Heart left ventricle (tissue), 16 donors: Measurements from ENCODE around the gene MUC4. TPM values are rescaled to one million over a fixed set of nuclear protein-coding genes. Genes with fewer than 3 reads are reported as not detected.

Source experiments
- ATAC-seq, 4 donors: fragments of 200-7000 bp; cut with Tn5 transposase; one replicate each; pipeline ENCODE4 v1.9.1; 2020 to 2022; ENCODE audit warnings: moderate library complexity in 4 of 4, mild to moderate bottlenecking in 3 of 4, moderate number of reproducible peaks in 1 of 4
- DNase-seq, 5 donors: peaks; one replicate each; pipeline ENCODE4 v3.0.0-alpha.2; 2020
- H3K27ac ChIP-seq, 12 donors: fragments of 200-600 bp; sonication (generic) in 4 of 12; one replicate each; pipeline versions ENCODE4 v1.5.0 to v1.8.0; 2016 to 2022; ENCODE audit warnings: mild to moderate bottlenecking in 2 of 12
- H3K27me3 ChIP-seq, 9 donors: fragments of 200-600 bp; sonication (generic) in 2 of 9; one replicate each; pipeline versions ENCODE4 v1.5.1 to v1.8.0; 2016 to 2022; ENCODE audit warnings: mild to moderate bottlenecking in 3 of 9
- H3K36me3 ChIP-seq, 9 donors: fragments of 200-600 bp; sonication (generic) in 2 of 9; one replicate each; pipeline versions ENCODE4 v1.5.0 to v1.8.0; 2018 to 2022; ENCODE audit warnings: mild to moderate bottlenecking in 2 of 9
- H3K4me1 ChIP-seq, 12 donors: fragments of 200-600 bp; sonication (generic) in 4 of 12; one replicate each; pipeline versions ENCODE4 v1.5.0 to v1.8.0; 2016 to 2022; ENCODE audit warnings: mild to moderate bottlenecking in 3 of 12
- H3K4me3 ChIP-seq, 12 donors: fragments of 200-600 bp; sonication (generic) in 4 of 12; one replicate each; pipeline versions ENCODE4 v1.5.0 to v1.8.0; 2017 to 2022; ENCODE audit warnings: mild to moderate bottlenecking in 9 of 12, moderate library complexity in 4 of 12
- H3K9me3 ChIP-seq, 12 donors: fragments of 200-600 bp; sonication (generic) in 4 of 12; one replicate each; pipeline versions ENCODE4 v1.5.0 to v1.8.0; 2016 to 2022; ENCODE audit warnings: mild to moderate bottlenecking in 1 of 12
- CTCF ChIP-seq, 12 donors: fragments of 200-600 bp; sonication (generic) in 4 of 12; IDR thresholded peaks; one replicate each; pipeline versions ENCODE4 v1.5.0 to v1.8.0; 2018 to 2022; ENCODE audit warnings: antibody characterized with exemption in 12 of 12, mild to moderate bottlenecking in 5 of 12
- POLR2A ChIP-seq, 2 donors: fragments of 450-650 bp; IDR thresholded peaks; one replicate each; pipeline ENCODE4 v1.6.1; 2017; ENCODE audit warnings: antibody characterized with exemption in 2 of 2, mild to moderate bottlenecking in 2 of 2, moderate library complexity in 2 of 2
- WGBS, 4 donors: extraction: QIAGEN DNeasy Blood & Tissue Kit in 2 of 4; methylation state at CpG; one replicate each; pipeline versions ENCODE4 v1.1.5 to v1.1.7; 2013 to 2018; 5-methylcytosine and 5-hydroxymethylcytosine counted together
- intact Hi-C, 10 donors: fragments of 100-400 bp; cut with DNase I; formaldehyde crosslinking; loops; one replicate each; pipeline versions ENCODE4 v1.11.1 to v1.14.2; 2022
- polyA plus RNA-seq, 2 donors: library from polyadenylated mRNA; stranded (reverse); fragments of 200-250 nt; gene quantifications; one replicate each; pipeline ENCODE4 v1.2.3, GENCODE V29; 2013
- total RNA-seq, 9 donors: library from RNA; depleted of rRNA in 2 of 9; stranded (reverse); fragments of >200 nt in 2 of 9; fragmentation: NEBNext Ultra II Directional in 3 of 9; extraction: Animal tissue kit (Norgen Biotek cat#: 25700) in 3 of 9; gene quantifications; one replicate each; pipeline versions ENCODE4 v1.1.0 to v1.2.4, GENCODE V29; 2016 to 2023
- donor health status: ischemic (EF 13 %, LVEDD 7.1; RV severe dilation, severe dysfunction).
- donor health status: healthy with polysubstance abuse.
- donor health status: DM: no; HTN: yes; CAD: no.
- donor health status: DM: no; HTN: no; CAD: no.
- donor health status: ischemic (EF 25% LVEDD 6.9; RV normal size, moderate dysfunction).
- donor health status: ischemic (EF 25% LVEDD 5.7; RV mildly dilated, moderate dysfunction).
- donor health status: healthy.
- donor health status: DM: yes; HTN: yes; CAD: no.
- donor health status: ischemic (EF 35%, LVEDD 5.7; RV mildly dilated, moderate dysfunction).
- donor health status: nonischemic (EF 11% LVEDD 7.7; RV severe dilation, severe dysfunction).
- donor health status: DM: yes; HTN: yes; CAD: no.
- donor health status: PGD.
- donor health status: ischemic (EF 29% LVEDD 5.4; RV normal size, mild dysfunction).
- donor health status: nonischemic (EF 23%, LVEDD 6.1; RV moderate dilation, normal function).

MUC4 gene
- total and polyA plus RNA-seq, 11 donors = 0.02 to 0.17 (median 0.03) TPM; not detected in 8

DNA sequence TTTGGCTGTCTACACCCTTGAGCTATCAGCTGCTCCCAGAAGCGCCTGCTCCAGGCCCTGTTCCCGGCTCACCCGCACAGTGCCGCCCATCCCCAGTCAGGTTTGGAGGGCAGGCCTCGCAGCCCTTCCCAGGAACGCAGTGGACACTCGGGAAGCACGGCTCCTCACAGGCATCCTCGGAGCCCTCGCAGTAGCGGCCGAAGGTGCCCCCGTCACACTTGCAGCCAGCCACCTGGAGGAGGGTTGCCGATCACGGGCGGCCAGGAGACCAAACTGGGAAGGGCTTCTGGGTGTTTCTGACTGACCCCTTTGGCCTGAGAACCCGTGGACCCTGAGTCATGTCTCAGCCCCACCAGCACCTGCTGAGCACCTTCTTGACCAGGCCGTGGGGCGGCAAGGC, 57.6 kb downstream of the MUC4 start:
- no peaks in the 10 kb centered on the region for H3K9me3 ChIP-seq
- 92 to 94% (median 93%) methylated on average over 8 to 19 of the region's 19 CpGs for WGBS, 4 donors
- ATAC-seq = peak in 1 of 4 donors; percentile 11
- TF ChIP-seq CTCF (IDR thresholded peaks at IDR 0.05) (no peak), POLR2A (IDR thresholded peaks at IDR 0.05) (no peak)
- H3K4me1 ChIP-seq = peaks cover 0 to 12% (median 3%) of the 10 kb centered on the region in 12 donors
- intact Hi-C loops = no loop called here
- no peak overlapping the region for H3K27ac ChIP-seq
- no peaks in the 10 kb centered on the region for H3K36me3 ChIP-seq
- H3K27me3 ChIP-seq = peaks cover 0 to 31% (median 9%) of the 10 kb centered on the region in 9 donors
- no peak for DNase-seq
- no peak overlapping the region for H3K4me3 ChIP-seq

GRCh38 chr3:195753581-195753980, 58.1 kb downstream of the MUC4 start:
- H3K27me3 ChIP-seq = peaks cover 0 to 29% (median 6%) of the 10 kb centered on the region in 9 donors
- WGBS, 4 donors = 80 to 90% (median 90%) methylated on average over 14 of the region's 14 CpGs
- DNase-seq = no peak

DNA sequence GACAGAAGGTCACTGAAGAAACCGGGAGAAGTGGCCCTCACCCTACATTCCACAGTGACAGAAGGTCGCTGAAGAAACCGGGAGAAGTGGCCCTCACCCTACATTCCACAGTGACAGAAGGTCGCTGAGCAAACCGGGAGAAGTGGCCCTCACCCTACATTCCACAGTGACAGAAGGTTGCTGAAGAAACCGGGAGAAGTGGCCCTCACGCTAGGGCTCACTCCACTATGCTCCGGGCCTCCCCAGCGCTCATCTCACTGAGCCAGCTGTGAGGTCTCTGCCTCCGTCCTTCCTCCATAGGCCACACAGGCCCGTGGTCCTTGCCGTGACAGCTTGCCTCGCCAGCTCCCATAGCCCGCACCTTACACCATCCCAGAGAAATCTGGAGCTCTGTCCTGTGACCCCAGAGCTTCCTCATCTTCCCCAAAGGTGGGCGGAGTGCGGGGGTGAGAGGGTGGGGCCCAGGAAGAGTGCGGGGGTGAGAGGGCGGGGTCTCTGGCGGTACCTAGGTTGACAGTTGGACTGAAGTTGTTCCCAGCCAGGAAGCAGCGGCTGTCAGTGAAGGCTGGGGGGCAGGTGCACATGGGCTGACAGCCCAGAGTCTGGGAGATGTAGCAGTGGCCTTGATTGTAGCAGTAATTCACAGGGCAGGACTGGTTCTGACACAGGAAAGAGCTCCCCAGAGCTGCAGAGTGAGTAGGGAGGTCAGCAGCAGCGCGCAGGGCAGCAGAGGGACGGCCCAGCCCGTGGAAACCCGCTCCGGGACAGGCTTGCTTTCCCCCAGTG, 59.0 kb downstream of the MUC4 start:
- no peak for TF ChIP-seq CTCF (IDR thresholded peaks at IDR 0.05)
- no peak for TF ChIP-seq POLR2A (IDR thresholded peaks at IDR 0.05)
- Histone ChIP-seq H3K4me1 (peaks cover 0 to 11% (median 5%) of the 10 kb centered on the region in 12 donors), H3K4me3 (no peak overlapping the region), H3K27ac (no peak overlapping the region), H3K27me3 (peaks cover 0 to 25% (median 6%) of the 10 kb centered on the region in 9 donors), H3K36me3 (no peaks in the 10 kb centered on the region), H3K9me3 (no peaks in the 10 kb centered on the region)
- intact Hi-C loops = no loop called here
- no peak for ATAC-seq
- 76 to 83% (median 81%) methylated on average over 21 to 26 of the region's 26 CpGs for WGBS, 4 donors
- DNase-seq = no peak

More at GRCh38 chr3:195753581-195753980, 58.1 kb downstream of the MUC4 start:
- ATAC-seq = peak in 1 of 4 donors; percentile 9
- Histone ChIP-seq H3K36me3 (no peaks in the 10 kb centered on the region), H3K9me3 (no peaks in the 10 kb centered on the region), H3K4me3 (no peak overlapping the region), H3K4me1 (peaks cover 0 to 12% (median 3%) of the 10 kb centered on the region in 12 donors), H3K27ac (no peak overlapping the region)
- intact Hi-C loops = no loop called here
- TF ChIP-seq POLR2A (IDR thresholded peaks at IDR 0.05) = no peak
- no peak for TF ChIP-seq CTCF (IDR thresholded peaks at IDR 0.05)

GRCh38 chr3:195752066-195752465, 59.7 kb downstream of the MUC4 start:
- TF ChIP-seq POLR2A (IDR thresholded peaks at IDR 0.05) = no peak
- TF ChIP-seq CTCF (IDR thresholded peaks at IDR 0.05) = no peak
- no peak overlapping the region for H3K27ac ChIP-seq
- intact Hi-C loops = no loop called here
- no peaks in the 10 kb centered on the region for H3K36me3 ChIP-seq
- H3K4me3 ChIP-seq = no peak overlapping the region
- H3K4me1 ChIP-seq = peaks cover 0 to 9% (median 1%) of the 10 kb centered on the region in 12 donors
- peaks cover 0 to 18% (median 6%) of the 10 kb centered on the region in 9 donors for H3K27me3 ChIP-seq
- DNase-seq (no peak), ATAC-seq (no peak)
- 91 to 95% (median 92%) methylated on average over 9 to 13 of the region's 13 CpGs for WGBS, 4 donors
- H3K9me3 ChIP-seq = no peaks in the 10 kb centered on the region
